Sigmoid colon (tissue), 4 donors: ENCODE measurements around the gene COL6A2.

Source experiments
- CTCF ChIP-seq, 4 experiments: fragments of 450-650 bp in 3 of 4; fragments of 200-600 bp in 1 of 4; IDR thresholded peaks; one replicate each; pipeline ENCODE4 v1.5.1; 2016 to 2019; ENCODE audit warnings: antibody characterized with exemption in 4 of 4, mild to moderate bottlenecking in 3 of 4, moderate library complexity in 2 of 4
- POLR2A ChIP-seq, 2 donors: fragments of 450-650 bp; IDR thresholded peaks; one replicate each; pipeline ENCODE4 v1.6.1; 2016; ENCODE audit warnings: antibody characterized with exemption in 2 of 2, mild to moderate bottlenecking in 2 of 2, moderate library complexity in 2 of 2
- POLR2AphosphoS5 ChIP-seq, 4 donors: sonication (generic); formaldehyde crosslinking; IDR thresholded peaks; one replicate each; pipeline ENCODE4 v1.6.1; 2017; ENCODE audit warnings: antibody characterized with exemption in 4 of 4

DNA sequence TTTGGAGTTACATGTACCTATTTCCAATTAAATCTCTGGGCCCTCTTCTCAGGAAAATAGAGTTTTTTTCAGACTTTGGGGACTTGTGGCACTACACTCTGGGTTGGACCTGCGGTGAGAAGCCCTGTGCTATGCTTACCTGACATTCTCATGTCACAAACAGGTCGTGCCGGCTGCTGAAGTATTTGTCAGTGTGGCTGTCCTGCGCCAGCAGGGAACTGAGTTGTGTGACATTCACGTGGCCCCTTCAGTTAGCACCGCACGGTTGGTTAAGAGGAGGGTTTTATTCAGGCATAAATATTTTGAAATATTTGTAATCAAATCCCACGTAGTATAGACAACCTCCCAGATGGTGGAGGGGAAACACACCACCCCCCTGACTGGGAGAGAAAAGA lies 6.3 kb upstream of the COL6A2 start:
- TF ChIP-seq CTCF (IDR thresholded peaks at IDR 0.05) (peak in 1 of 4 experiments; percentile 12), POLR2AphosphoS5 (IDR thresholded peaks at IDR 0.05) (no peak), POLR2A (IDR thresholded peaks at IDR 0.05) (no peak)
